HG02588 (cell line): Measurements from ENCODE around the gene SNX9.
"Not testable (repeated sequence)": the region's sequence is repeated elsewhere in the genome, so short reads cannot be mapped to it uniquely, and the experiment has no call there.

ENCODE experiments used
- ATAC-seq: cut with Tn5 transposase; IDR thresholded peaks from one replicate; pipeline ENCODE4 v1.9.1; 2021; ENCODE audit warnings: mild to moderate bottlenecking, moderate library complexity; ENCODE audit not compliant: unreplicated experiment

The SNX9 gene

GRCh38 chr6:157946865-157947532 lies 124.0 kb downstream of the SNX9 start:
- ATAC-seq, result no peak

- ATAC-seq, result not testable (repeated sequence)
These were observed 127.9 kb downstream of the SNX9 start for GRCh38 chr6:157950899-157951298.

GRCh38 chr6:157951828-157952227 lies 128.8 kb downstream of the SNX9 start:
- no peak for ATAC-seq

- ATAC-seq, result no peak
These were observed 129.9 kb downstream of the SNX9 start for GRCh38 chr6:157952861-157953351.

- no peak for ATAC-seq
These were observed 130.6 kb downstream of the SNX9 start for GRCh38 chr6:157953580-157954091.

- no peak for ATAC-seq
These were observed 131.4 kb downstream of the SNX9 start for GRCh38 chr6:157954150-157955117.

- no peak for ATAC-seq
These were observed 132.6 kb downstream of the SNX9 start for GRCh38 chr6:157955675-157956074.

- ATAC-seq, result no peak
These were observed 133.2 kb downstream of the SNX9 start for GRCh38 chr6:157956171-157956730.

- ATAC-seq, result no peak
These were observed 136.6 kb downstream of the SNX9 start for GRCh38 chr6:157959451-157960227.

GRCh38 chr6:157961153-157961831 lies 138.2 kb downstream of the SNX9 start:
- ATAC-seq, result no peak

GRCh38 chr6:157961832-157962575 lies 139.0 kb downstream of the SNX9 start:
- no peak for ATAC-seq

GRCh38 chr6:157962601-157963302 lies 139.7 kb downstream of the SNX9 start:
- no peak for ATAC-seq

- ATAC-seq, result no peak
These were observed 141.1 kb downstream of the SNX9 start for GRCh38 chr6:157964100-157964499.

- ATAC-seq, result no peak
These were observed 142.3 kb downstream of the SNX9 start for GRCh38 chr6:157965387-157965786.

GRCh38 chr6:157966589-157966977 lies 143.5 kb downstream of the SNX9 start:
- ATAC-seq, result no peak

- ATAC-seq, result no peak
These were observed 144.0 kb downstream of the SNX9 start for GRCh38 chr6:157967020-157967419.

GRCh38 chr6:157967486-157967885 lies 144.4 kb downstream of the SNX9 start:
- no peak for ATAC-seq

GRCh38 chr6:157972177-157972576 lies 149.1 kb downstream of the SNX9 start:
- not testable (repeated sequence) for ATAC-seq
